Stimulated activated memory B cell treated with anti-CD40 and anti-IgM and Interleukin-4, amounts not matched to agents 10 μg/mL and 1 μg/mL and 100 μg/mL, for 72 hours (primary cell): ENCODE measurements around the gene CRYBB1.

ENCODE experiments used
- ATAC-seq: fragments of 150-1000 bp; cut with Tn5 transposase; 2 replicates; pipeline ENCODE4 v1.10.0; 2021
- H3K27ac Mint-ChIP-seq: one replicate; pipeline ENCODE4 v1.8.0; 2022; ENCODE audit warnings: mild to moderate bottlenecking, mixed read lengths
- H3K27me3 Mint-ChIP-seq: one replicate; pipeline ENCODE4 v1.8.0; 2022; ENCODE audit warnings: mixed read lengths
- H3K36me3 Mint-ChIP-seq: one replicate; pipeline ENCODE4 v1.8.0; 2022; ENCODE audit warnings: mixed read lengths
- H3K4me1 Mint-ChIP-seq: one replicate; pipeline ENCODE4 v1.8.0; 2022; ENCODE audit warnings: mixed read lengths
- H3K4me3 Mint-ChIP-seq: one replicate; pipeline ENCODE4 v1.8.0; 2022; ENCODE audit warnings: mild to moderate bottlenecking, moderate library complexity, mixed read lengths
- H3K9me3 Mint-ChIP-seq: one replicate; pipeline ENCODE4 v1.8.0; 2022; ENCODE audit warnings: mixed read lengths

Gene CRYBB1

DNA sequence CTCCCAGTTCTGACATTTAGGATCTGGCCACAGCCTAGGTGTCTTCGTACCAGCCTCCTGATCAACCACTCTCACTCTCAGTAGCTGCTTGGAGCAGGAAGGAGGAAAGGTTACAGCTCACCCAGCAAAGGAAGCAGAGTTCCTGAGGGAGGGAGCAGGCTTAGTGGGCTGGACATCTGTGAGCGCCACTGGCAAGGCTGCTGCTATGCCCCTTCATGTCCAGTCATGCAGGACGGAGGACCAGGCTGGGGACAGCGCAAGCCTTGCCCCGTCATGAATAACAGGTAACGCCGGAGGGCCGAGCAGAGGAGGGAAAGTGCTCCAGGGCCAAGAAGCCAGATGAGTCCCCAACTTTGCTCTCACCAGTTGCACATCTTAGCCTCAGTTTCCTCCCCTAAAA, 53.6 kb downstream of the CRYBB1 start:
- no peak overlapping the region for H3K4me3 Mint-ChIP-seq
- H3K36me3 Mint-ChIP-seq: no peaks in the 10 kb centered on the region
- no peaks in the 10 kb centered on the region for H3K9me3 Mint-ChIP-seq
- H3K27ac Mint-ChIP-seq: no peak overlapping the region
- H3K27me3 Mint-ChIP-seq: no peaks in the 10 kb centered on the region
- no peak for ATAC-seq
- H3K4me1 Mint-ChIP-seq: peaks cover 16% of the 10 kb centered on the region

DNA sequence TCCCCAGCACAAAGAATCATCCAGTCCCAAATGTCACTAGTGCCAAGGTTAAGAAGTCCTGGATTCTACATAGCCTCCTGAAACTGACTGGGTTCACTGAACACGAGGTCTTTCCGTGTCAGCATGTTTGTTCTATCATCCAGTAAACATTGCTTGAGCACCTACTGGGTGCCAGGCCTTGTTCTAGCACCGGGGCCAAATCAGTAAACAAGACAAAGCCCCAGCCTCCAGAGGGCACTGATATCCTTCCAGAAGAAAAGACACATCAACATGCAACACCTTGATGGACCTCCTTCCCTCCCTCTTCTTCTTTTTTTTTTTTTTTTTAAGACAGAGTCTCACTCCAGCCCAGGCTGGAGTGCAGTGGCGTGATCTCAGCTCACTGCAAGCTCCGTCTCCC, 54.8 kb downstream of the CRYBB1 start:
- no peaks in the 10 kb centered on the region for H3K9me3 Mint-ChIP-seq
- no peaks in the 10 kb centered on the region for H3K36me3 Mint-ChIP-seq
- H3K4me1 Mint-ChIP-seq: peaks cover 21% of the 10 kb centered on the region
- H3K27me3 Mint-ChIP-seq: no peaks in the 10 kb centered on the region
- no peak for ATAC-seq
- no peak overlapping the region for H3K4me3 Mint-ChIP-seq
- H3K27ac Mint-ChIP-seq: no peak overlapping the region

DNA sequence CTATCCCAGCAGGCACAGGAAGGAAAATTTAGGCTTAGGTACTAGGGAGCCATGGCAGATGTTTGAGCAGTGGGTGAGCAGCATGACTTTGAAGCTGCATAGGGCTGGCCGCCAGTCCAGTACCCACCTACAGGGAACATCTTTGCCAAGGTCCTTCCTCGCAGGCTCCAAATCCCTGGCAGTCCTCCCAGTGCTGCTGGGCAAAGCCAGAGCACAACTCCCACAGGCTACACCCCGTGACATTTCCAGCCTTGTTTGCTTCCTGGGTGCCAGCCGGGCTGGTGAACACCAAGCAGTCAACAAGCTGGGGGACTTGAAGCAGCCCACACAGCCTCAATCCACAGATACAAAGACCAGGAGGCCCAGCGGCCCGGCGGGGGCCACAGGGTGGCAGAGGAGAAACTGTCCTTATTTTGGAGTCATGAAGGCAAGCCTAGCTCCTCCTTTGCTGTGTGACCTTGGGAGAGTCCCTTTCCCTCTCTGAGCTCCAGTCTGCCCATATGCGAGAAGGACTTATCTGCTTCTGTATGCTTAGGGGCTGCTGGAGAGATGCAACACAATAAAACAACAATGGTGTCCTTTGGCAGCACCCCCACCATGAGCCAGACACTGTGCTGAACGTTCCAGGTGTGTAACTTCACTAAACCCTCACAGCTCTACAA, 55.9 kb downstream of the CRYBB1 start:
- peaks cover 15% of the 10 kb centered on the region for H3K4me1 Mint-ChIP-seq
- no peaks in the 10 kb centered on the region for H3K9me3 Mint-ChIP-seq
- no peaks in the 10 kb centered on the region for H3K36me3 Mint-ChIP-seq
- ATAC-seq: no peak
- H3K4me3 Mint-ChIP-seq: no peak overlapping the region
- H3K27me3 Mint-ChIP-seq: no peaks in the 10 kb centered on the region
- no peak overlapping the region for H3K27ac Mint-ChIP-seq

DNA sequence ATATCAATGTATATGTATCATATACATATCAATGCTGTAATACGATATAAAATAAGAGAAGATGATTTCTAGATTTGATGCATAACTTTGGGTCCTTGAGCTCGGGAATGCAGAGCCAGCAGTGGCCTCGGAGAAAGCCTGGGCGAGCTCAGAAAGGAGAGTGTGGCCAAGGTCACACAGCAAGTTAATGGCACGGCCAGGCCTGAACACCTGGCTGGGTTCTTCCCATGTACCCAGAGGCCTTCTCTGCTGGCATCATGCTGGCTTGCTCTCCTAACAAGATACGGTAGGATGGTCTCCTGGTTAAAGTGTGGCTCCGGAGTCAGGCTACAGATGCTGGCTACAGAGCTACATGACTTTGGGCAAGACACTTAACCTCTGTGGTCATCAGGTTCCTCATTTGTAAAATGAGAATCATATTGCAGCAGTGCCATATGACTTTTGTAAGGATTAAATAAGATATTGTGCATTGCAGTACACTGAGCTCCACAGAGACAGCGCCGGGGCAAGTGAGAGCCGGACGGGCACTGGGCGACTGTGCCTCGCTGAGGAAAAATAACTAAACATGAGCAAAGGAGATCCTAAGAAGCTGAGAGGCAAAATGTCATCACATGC, 57.8 kb downstream of the CRYBB1 start:
- Mint-ChIP-seq H3K36me3 (no peaks in the 10 kb centered on the region), H3K9me3 (no peaks in the 10 kb centered on the region), H3K27ac (no peak overlapping the region), H3K4me3 (no peak overlapping the region), H3K4me1 (peaks cover 6% of the 10 kb centered on the region), H3K27me3 (no peaks in the 10 kb centered on the region)
- no peak for ATAC-seq

DNA sequence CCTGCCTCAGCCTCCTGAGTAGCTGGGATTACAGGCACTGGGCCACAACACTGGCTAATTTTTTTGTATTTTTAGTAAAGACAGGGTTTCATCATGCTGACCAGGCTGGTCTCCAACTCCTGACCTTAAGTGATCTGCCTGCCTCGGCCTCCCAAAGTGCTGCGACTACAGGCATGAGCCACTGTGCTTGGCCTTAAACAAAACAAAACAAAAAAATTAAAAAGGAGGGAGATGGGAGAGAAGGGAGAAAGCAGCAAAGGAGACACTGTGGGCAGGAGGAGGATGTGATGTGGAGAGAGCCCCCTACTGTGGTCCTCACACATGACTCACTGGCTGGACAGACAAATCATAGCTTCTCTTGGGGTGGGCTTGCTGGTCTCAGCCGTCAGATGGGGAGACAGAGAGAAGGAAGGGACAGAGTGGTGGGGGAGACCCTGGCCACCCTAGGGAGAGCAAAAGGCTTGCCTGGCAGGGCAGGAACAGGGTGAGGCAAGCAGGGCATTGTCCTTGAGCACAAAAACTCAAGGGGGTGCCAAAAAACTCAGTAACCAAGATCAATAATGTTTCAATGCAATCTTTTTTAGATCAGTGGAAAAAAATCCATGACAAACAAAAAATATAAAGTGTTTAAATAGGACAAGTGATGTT, 59.5 kb downstream of the CRYBB1 start:
- Mint-ChIP-seq H3K9me3 (no peaks in the 10 kb centered on the region), H3K27me3 (no peaks in the 10 kb centered on the region), H3K4me1 (peaks cover 6% of the 10 kb centered on the region), H3K36me3 (no peaks in the 10 kb centered on the region), H3K27ac (peak overlapping the region; percentile 8), H3K4me3 (no peak overlapping the region)
- ATAC-seq: no peak

DNA sequence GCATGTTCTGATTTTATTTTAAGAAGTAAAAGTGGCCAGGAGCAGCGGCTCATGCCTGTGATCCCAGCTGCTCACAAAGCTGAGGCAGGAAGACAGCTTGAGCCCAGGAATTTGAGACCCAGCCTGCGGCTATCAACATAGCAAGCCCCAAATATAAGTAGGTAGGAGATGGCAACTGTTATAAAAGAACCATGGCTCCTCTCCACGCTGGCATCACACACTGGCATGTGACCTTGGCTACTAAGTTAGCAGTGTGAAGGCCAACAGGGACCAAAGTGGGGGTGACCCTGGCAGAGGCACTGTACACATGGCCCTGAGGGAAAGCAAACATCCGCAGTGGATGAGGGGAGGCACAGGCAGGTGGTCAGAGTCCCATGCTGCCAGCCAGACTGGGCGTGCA, 60.9 kb downstream of the CRYBB1 start:
- Mint-ChIP-seq H3K36me3 (no peaks in the 10 kb centered on the region), H3K9me3 (no peaks in the 10 kb centered on the region), H3K4me3 (no peak overlapping the region), H3K27ac (no peak overlapping the region), H3K4me1 (peaks cover 6% of the 10 kb centered on the region), H3K27me3 (no peaks in the 10 kb centered on the region)
- no peak for ATAC-seq

DNA sequence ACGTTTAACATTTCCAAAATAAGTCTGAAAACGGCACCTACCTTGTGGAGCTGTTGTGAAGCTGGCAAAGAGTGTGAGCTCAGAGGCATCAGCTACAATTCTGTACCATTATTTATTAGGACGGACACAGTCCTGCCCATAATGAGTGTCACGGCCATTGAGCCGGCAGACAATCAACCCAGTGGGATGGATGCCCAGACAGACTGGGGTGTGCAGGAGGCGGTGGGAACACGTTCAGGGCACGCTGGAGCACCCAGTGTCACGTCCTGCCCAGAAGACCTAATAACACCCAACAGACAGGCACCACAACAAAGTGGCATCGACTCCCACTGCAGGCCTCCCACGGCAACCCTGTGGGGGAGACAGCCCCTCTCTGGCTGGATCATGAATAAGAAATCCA, 62.3 kb downstream of the CRYBB1 start:
- Mint-ChIP-seq H3K27ac (no peak overlapping the region), H3K9me3 (no peaks in the 10 kb centered on the region), H3K4me1 (peaks cover 6% of the 10 kb centered on the region), H3K4me3 (no peak overlapping the region), H3K27me3 (no peaks in the 10 kb centered on the region), H3K36me3 (no peaks in the 10 kb centered on the region)
- no peak for ATAC-seq

DNA sequence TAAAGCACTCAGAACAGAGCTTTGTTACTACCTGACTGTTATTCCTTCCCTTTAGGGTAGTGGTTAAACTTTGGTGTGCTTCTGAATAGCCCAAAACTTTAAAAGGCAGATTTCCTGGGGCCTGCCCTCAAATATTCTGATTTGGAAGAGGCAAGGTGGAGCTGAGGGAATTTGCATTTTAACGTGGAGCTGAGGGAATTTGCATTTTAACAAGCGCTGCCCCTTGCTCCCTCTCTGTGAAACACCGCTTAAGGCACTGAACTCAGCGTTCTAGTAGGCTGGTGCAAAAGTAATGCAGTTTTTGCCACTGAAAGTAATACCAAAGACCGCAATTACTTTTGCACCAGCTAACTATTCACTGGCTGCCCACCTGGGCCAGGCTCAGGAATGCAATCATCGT, 62.9 kb downstream of the CRYBB1 start:
- Mint-ChIP-seq H3K4me1 (peaks cover 11% of the 10 kb centered on the region), H3K36me3 (no peaks in the 10 kb centered on the region), H3K9me3 (no peaks in the 10 kb centered on the region), H3K27me3 (no peaks in the 10 kb centered on the region), H3K27ac (no peak overlapping the region), H3K4me3 (no peak overlapping the region)
- no peak for ATAC-seq

DNA sequence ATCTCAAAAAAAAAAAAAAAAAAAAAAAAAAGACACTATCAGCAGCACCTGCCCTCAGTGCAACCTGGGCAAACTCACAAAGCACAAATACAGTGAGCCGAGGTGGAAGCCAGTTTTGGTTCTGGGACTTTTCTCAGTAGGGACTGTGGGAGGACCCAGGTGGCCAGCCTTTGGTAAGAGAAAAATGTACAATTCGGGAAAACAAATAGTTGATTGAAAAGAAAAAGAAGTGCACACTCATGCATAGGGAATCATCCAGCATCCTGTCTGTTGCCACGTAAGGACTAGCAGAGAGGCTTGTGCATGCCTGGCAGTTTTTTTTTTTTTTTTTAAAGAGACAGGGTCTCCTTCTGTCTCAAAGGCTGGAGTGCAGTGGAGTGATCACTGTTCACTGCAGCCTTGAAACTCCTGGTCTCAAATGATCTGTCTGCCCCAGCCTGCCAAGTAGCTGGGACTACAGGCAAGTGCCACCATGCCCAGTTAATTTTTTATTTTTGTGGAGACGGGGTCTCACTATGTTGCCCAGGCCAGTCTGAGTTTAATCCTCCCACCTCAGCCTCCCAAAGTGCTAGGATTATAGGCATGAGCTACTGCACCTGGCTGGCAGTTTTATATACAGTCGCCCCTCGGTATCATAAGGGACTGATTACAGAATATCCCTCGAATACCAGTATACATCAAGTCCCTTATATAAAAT, 64.6 kb downstream of the CRYBB1 start:
- Mint-ChIP-seq H3K27me3 (no peaks in the 10 kb centered on the region), H3K27ac (no peak overlapping the region), H3K9me3 (no peaks in the 10 kb centered on the region), H3K4me3 (no peak overlapping the region), H3K4me1 (peaks cover 9% of the 10 kb centered on the region), H3K36me3 (no peaks in the 10 kb centered on the region)
- no peak for ATAC-seq

DNA sequence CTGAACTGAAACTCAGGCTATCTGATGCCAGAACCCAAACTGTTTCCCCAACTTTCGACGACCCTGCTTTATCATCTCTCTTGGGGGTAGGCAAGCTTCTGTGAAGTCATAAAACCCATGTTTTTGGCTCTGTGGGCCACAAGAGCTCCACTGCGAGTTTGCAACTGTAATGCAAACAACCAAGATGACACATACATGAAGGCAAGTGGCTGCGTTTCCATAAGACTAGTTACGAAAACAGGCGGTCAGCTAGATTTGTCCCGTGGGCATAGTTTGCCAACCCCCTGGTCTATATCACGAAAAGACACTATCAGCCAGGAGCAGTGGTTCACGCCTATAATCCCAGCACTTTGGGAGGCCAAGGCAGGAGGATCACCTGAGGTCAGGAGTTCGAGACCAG, 65.4 kb downstream of the CRYBB1 start:
- peaks cover 6% of the 10 kb centered on the region for H3K4me1 Mint-ChIP-seq
- no peak overlapping the region for H3K27ac Mint-ChIP-seq
- H3K4me3 Mint-ChIP-seq: no peak overlapping the region
- no peaks in the 10 kb centered on the region for H3K36me3 Mint-ChIP-seq
- no peaks in the 10 kb centered on the region for H3K27me3 Mint-ChIP-seq
- no peak for ATAC-seq
- H3K9me3 Mint-ChIP-seq: no peaks in the 10 kb centered on the region

DNA sequence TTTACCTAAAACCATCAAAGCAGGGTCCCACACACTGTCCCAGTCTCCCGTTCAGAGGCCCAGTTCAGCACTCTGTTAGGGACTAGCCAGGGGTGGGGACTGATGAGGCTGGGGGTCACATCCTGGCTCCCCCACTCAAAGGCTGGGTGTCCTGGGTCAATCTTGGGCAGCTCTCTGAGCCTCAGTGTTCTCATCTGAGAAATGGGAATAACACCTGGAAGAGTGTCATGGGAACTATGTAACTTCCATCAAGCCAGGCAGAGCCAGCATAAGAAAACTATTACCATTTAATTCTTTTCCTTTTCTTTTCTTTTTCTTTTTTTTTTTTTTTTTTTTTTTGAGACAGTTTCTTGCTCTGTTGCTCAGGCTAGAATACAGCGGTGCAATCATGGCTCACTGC, 66.3 kb downstream of the CRYBB1 start:
- peaks cover 2% of the 10 kb centered on the region for H3K36me3 Mint-ChIP-seq
- no peaks in the 10 kb centered on the region for H3K27me3 Mint-ChIP-seq
- no peak overlapping the region for H3K27ac Mint-ChIP-seq
- H3K4me1 Mint-ChIP-seq: peaks cover 10% of the 10 kb centered on the region
- no peak overlapping the region for H3K4me3 Mint-ChIP-seq
- no peak for ATAC-seq
- no peaks in the 10 kb centered on the region for H3K9me3 Mint-ChIP-seq

DNA sequence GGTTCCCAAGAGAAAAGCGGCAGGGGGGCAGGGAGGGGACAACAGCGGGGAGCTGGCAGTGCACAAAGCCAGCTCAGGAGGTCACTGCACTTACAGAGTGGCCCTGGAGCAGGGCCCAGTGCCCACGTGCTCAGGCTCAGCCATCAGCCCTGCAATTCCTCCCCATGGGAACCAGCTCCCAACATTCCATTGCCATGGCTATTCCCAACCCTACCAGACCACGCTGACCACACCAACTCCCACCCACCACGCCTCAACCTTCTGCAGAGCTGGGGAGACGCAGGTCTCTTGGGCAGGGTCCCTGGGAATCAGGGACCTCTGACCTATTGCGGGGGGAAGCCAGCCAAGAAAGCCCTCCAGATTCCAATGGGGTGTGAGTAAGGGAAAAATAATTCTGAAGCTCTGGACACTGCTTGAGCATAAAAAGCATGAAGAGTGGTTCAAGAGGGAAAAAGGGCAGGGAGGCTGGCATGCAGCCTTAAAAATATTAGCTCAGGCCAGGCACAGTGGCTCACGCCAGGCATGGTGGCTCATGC, 67.3 kb downstream of the CRYBB1 start:
- Mint-ChIP-seq H3K27ac (no peak overlapping the region), H3K4me1 (peaks cover 17% of the 10 kb centered on the region), H3K4me3 (no peak overlapping the region), H3K36me3 (peaks cover 9% of the 10 kb centered on the region), H3K9me3 (no peaks in the 10 kb centered on the region), H3K27me3 (no peaks in the 10 kb centered on the region)
- no peak for ATAC-seq

DNA sequence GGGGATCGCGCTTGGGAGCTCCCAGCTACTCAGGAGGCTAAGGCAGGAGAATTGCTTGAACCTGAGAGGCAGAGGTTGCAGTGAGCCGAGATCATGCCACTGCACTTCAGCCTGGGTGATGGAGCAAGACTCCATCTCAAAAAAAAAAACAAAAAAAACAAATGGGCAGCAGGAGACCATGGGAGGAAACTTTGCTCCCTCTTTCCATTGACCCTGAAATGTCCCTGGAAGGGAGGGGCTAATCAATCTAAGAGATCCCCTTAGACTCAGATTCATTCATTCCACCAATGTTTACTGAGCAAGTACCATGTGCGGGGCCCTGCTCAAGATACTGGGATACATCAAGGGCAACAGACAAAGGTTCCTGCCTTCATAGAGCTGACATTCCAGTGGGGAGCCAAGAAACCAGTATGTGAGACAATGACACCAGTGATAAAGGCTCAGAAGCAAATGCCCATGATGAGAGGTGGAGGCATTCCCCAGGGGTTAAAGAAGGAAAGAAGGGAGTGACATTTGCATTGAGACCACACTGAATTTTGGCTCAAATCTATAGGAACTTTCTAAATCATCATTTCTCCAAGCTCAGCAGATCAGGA, 67.8 kb downstream of the CRYBB1 start:
- Mint-ChIP-seq H3K4me3 (no peak overlapping the region), H3K9me3 (no peaks in the 10 kb centered on the region), H3K4me1 (peaks cover 17% of the 10 kb centered on the region), H3K27ac (no peak overlapping the region), H3K27me3 (no peaks in the 10 kb centered on the region), H3K36me3 (peaks cover 9% of the 10 kb centered on the region)
- ATAC-seq: no peak
